Mammary epithelial cell (primary cell): ENCODE measurements around the gene DHX36.

Experiments used
- EZH2 ChIP-seq: IDR thresholded peaks from 2 replicates; pipeline ENCODE4 v1.6.1; 2012; ENCODE audit warnings: low read length, inconsistent platforms, borderline replicate concordance
- TF ChIP-seq, protein P1 (sequence below), 2 donors: IDR thresholded peaks in 1 of 2; conservative IDR thresholded peaks in 1 of 2; 2 replicates each; pipeline ENCODE4 v1.5.1; 2011 to 2012; ENCODE audit warnings: inconsistent platforms in 2 of 2, low read length in 2 of 2, mild to moderate bottlenecking in 2 of 2, control low read depth in 1 of 2, low read depth in 1 of 2; ENCODE audit not compliant: insufficient read depth in 1 of 2; ENCODE audit errors: extremely low read depth in 1 of 2

DNA sequence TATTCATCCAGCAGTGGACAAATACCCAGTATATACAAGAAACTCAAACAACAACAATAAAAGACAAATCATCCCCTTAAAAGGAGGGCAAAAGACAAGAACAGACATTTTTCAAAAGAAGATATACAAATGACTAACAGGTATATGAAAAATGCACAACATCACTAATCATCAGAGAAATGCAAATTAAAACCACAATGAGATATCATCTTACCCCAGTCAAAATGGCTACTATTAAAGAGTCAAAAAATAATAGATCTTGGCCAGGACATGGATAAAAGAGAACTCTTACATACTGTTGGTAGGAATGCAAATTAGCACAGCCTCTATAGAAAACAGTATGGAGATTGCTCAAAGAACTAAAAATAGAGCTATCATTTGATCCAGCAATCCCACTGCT lies 16.9 kb downstream of the DHX36 start:
- TF ChIP-seq, protein P1, sequence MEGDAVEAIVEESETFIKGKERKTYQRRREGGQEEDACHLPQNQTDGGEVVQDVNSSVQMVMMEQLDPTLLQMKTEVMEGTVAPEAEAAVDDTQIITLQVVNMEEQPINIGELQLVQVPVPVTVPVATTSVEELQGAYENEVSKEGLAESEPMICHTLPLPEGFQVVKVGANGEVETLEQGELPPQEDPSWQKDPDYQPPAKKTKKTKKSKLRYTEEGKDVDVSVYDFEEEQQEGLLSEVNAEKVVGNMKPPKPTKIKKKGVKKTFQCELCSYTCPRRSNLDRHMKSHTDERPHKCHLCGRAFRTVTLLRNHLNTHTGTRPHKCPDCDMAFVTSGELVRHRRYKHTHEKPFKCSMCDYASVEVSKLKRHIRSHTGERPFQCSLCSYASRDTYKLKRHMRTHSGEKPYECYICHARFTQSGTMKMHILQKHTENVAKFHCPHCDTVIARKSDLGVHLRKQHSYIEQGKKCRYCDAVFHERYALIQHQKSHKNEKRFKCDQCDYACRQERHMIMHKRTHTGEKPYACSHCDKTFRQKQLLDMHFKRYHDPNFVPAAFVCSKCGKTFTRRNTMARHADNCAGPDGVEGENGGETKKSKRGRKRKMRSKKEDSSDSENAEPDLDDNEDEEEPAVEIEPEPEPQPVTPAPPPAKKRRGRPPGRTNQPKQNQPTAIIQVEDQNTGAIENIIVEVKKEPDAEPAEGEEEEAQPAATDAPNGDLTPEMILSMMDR (conservative IDR thresholded peaks at IDR 0.05 in 1 of 2, IDR thresholded peaks at IDR 0.05 in 1 of 2; ENCODE audit: extremely low read depth in 1 of 2, insufficient read depth in 1 of 2, low read depth in 1 of 2, low read length in 2 of 2): no peak
- no peak for TF ChIP-seq EZH2
